ENCODE results near the gene GCA.

GCA gene

GRCh38 chr2:162403884-162404283 lies 60.0 kb downstream of the GCA start:
- no peak for TF ChIP-seq CTCF (IDR thresholded peaks at IDR 0.05; ENCODE audit: borderline replicate concordance, insufficient read depth, low read depth, low read length)
- no peak overlapping the region for H3K4me3 ChIP-seq (ENCODE audit: low read depth, low read length)
